ENCODE results near the gene UBE2H.

- no peak for TF ChIP-seq POLR2AphosphoS5 (IDR thresholded peaks at IDR 0.05; ENCODE audit: borderline replicate concordance, low read depth, low read length)
- no peak for TF ChIP-seq EZH2 (IDR thresholded peaks at IDR 0.05)
- no peak for TF ChIP-seq FOXP2 (optimal IDR thresholded peaks at IDR 0.05; ENCODE audit: control extremely low read depth, extremely low read length, insufficient read depth)
Observed at GRCh38 chr7:129902788-129903422, 49.9 kb downstream of the UBE2H start.
